Peyer's patch (tissue), 4 donors: ENCODE results near the gene KRTAP2-1. TPM values are rescaled to one million over a fixed set of nuclear protein-coding genes. Genes with fewer than 3 reads are reported as not detected.

Experiments
- DNase-seq, 3 donors: peaks; one replicate each; pipeline ENCODE4 v3.0.0-alpha.2; 2017 to 2019
- H3K27ac ChIP-seq, 4 donors: fragments of 200-600 bp; sonication (generic); one replicate each; pipeline ENCODE4 v1.5.1; 2016 to 2019
- H3K27me3 ChIP-seq, 2 donors: fragments of 200-600 bp; sonication (generic); one replicate each; pipeline ENCODE4 v1.5.1; 2019
- H3K36me3 ChIP-seq, 3 donors: fragments of 200-600 bp; sonication (generic); one replicate each; pipeline ENCODE4 v1.5.1; 2016 to 2019
- H3K4me1 ChIP-seq, 4 donors: fragments of 200-600 bp; sonication (generic); one replicate each; pipeline ENCODE4 v1.5.1; 2016 to 2019
- H3K4me3 ChIP-seq, 4 donors: fragments of 200-600 bp; sonication (generic); 1 replicate in 3 of 4; 2 replicates in 1 of 4; pipeline ENCODE4 v1.5.1; 2016 to 2019; ENCODE audit warnings: mild to moderate bottlenecking in 1 of 4
- H3K9me3 ChIP-seq, 4 donors: fragments of 200-600 bp; sonication (generic); one replicate each; pipeline ENCODE4 v1.5.1; 2016 to 2019; ENCODE audit warnings: mild to moderate bottlenecking in 1 of 4
- POLR2A ChIP-seq, 2 donors: fragments of 450-650 bp; IDR thresholded peaks; one replicate each; pipeline ENCODE4 v1.5.1; 2017; ENCODE audit warnings: antibody characterized with exemption in 2 of 2, mild to moderate bottlenecking in 2 of 2, moderate library complexity in 2 of 2
- small RNA-seq, 2 donors: library from RNA; depleted of rRNA; stranded (forward); fragments of <200 nt; gene quantifications; one replicate each; pipeline ENCODE3, GENCODE V24; 2016
- total RNA-seq, 4 donors: library from RNA; depleted of rRNA; stranded (reverse); fragments of >200 nt; gene quantifications; one replicate each; pipeline ENCODE4 v1.1.0, GENCODE V29; 2016
- TF ChIP-seq, protein P1 (sequence below), 6 experiments: fragments of 450-650 bp in 4 of 6; fragments of 200-600 bp in 2 of 6; sonication (generic) in 1 of 6; IDR thresholded peaks; one replicate each; pipeline ENCODE4 v1.5.1; 2017 to 2019; ENCODE audit warnings: antibody characterized with exemption in 6 of 6, mild to moderate bottlenecking in 3 of 6, moderate library complexity in 1 of 6

KRTAP2-1 gene
- total RNA-seq, 4 donors from 2014 or later: not detected

DNA sequence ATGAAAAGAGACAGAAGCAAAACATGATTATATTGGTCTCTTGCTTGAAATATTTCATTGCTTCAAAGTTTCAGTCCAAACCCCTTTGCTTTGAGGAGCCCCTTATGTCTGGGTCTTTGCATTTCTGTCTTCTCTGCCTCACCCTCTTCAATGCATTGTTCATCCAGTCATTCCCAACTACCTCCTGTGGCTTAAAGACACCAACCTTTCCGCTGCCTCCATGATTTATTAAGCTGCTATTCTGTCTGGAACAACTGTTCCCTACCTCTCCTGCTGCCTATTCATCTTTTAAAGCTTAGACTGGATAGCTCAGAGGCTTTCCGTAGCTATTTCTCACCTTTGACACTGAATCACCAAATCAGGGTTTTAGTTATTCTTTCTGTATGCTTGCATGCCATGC lies 49.8 kb downstream of the KRTAP2-1 start:
- Histone ChIP-seq H3K4me3 (no peak overlapping the region), H3K4me1 (no peaks in the 10 kb centered on the region)
- TF ChIP-seq, protein P1, sequence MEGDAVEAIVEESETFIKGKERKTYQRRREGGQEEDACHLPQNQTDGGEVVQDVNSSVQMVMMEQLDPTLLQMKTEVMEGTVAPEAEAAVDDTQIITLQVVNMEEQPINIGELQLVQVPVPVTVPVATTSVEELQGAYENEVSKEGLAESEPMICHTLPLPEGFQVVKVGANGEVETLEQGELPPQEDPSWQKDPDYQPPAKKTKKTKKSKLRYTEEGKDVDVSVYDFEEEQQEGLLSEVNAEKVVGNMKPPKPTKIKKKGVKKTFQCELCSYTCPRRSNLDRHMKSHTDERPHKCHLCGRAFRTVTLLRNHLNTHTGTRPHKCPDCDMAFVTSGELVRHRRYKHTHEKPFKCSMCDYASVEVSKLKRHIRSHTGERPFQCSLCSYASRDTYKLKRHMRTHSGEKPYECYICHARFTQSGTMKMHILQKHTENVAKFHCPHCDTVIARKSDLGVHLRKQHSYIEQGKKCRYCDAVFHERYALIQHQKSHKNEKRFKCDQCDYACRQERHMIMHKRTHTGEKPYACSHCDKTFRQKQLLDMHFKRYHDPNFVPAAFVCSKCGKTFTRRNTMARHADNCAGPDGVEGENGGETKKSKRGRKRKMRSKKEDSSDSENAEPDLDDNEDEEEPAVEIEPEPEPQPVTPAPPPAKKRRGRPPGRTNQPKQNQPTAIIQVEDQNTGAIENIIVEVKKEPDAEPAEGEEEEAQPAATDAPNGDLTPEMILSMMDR (IDR thresholded peaks at IDR 0.05): no peak
- no peak for TF ChIP-seq POLR2A (IDR thresholded peaks at IDR 0.05)

DNA sequence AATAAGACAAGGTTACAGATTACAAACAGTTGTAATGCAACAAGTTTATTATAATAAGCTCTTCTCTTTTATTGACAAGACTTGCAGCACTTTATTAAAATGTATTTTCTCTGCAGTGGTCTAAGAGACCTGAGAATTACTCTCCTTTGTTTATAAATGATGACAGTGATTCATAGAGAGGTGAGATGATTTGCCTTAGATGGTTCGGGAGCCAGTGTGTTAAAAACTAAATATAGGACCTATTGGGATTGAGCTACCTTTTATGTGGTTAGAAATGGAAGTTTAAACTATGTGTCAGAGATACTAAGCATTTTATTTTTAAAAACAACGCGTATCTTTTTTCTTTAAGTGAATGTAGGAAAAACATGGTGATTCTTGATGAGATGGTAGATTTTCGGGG lies 50.3 kb downstream of the KRTAP2-1 start:
- H3K36me3 ChIP-seq: no peaks in the 10 kb centered on the region
- H3K9me3 ChIP-seq: no peaks in the 10 kb centered on the region
- no peak for TF ChIP-seq POLR2A (IDR thresholded peaks at IDR 0.05)
- TF ChIP-seq, protein P1 (IDR thresholded peaks at IDR 0.05): no peak
- H3K27ac ChIP-seq: no peak overlapping the region
- DNase-seq: no peak
- no peak overlapping the region for H3K4me3 ChIP-seq
- no peaks in the 10 kb centered on the region for H3K27me3 ChIP-seq
- no peaks in the 10 kb centered on the region for H3K4me1 ChIP-seq

More for the DNA sequence above, 49.8 kb downstream of the KRTAP2-1 start:
- H3K36me3 ChIP-seq: no peaks in the 10 kb centered on the region
- H3K27ac ChIP-seq: no peak overlapping the region
- no peaks in the 10 kb centered on the region for H3K27me3 ChIP-seq
- no peaks in the 10 kb centered on the region for H3K9me3 ChIP-seq
- no peak for DNase-seq

Small RNAs within 50 kb of the gene (small RNA-seq; reads per million reads assigned to genes)
- gene KRTAP3-4P: 0 reads per million in 2 donors

Other genes with a start within 250 kb of the KRTAP2-1 start
- under 1 TPM in 1 of 4 donors, not detected in 3; 0.88 TPM for gene KRT28, start 247.4 kb downstream of the KRTAP2-1 start, total RNA-seq
- 10 to 100 TPM in 2 of 4 donors, 1 to 10 TPM in 2; 5.1 to 19.0 (median 8.1) TPM for gene KRT10, start 224.7 kb downstream of the KRTAP2-1 start, total RNA-seq
- 10 to 100 TPM in 1 of 4 donors, 1 to 10 TPM in 2, not detected in 1; 4.9 to 18.2 (median 9.1) TPM for gene KRT12, start 180.1 kb downstream of the KRTAP2-1 start, total RNA-seq
- 100 to 1,000 TPM; 111 to 978 (median 820) TPM for gene KRT20, start 162.1 kb downstream of the KRTAP2-1 start, total RNA-seq
- gene KRT23, start 109.7 kb downstream of the KRTAP2-1 start, total RNA-seq: 1 to 10 TPM in 2 of 4 donors, not detected in 2; 1.1 to 2.5 TPM
- not detected for gene KRT39, start 80.4 kb downstream of the KRTAP2-1 start, total RNA-seq
- 1 to 10 TPM in 1 of 4 donors, under 1 TPM in 2, not detected in 1; 0.88 to 1.0 (median 0.94) TPM for gene KRT40, start 63.0 kb downstream of the KRTAP2-1 start, total RNA-seq
- not detected for gene KRTAP3-3, start 53.2 kb downstream of the KRTAP2-1 start, total RNA-seq
- gene KRTAP3-2, start 47.4 kb downstream of the KRTAP2-1 start, total RNA-seq: not detected
- not detected for gene KRTAP3-1, start 38.2 kb downstream of the KRTAP2-1 start, total RNA-seq
- gene KRTAP1-5, start 20.1 kb downstream of the KRTAP2-1 start, total RNA-seq: not detected
- gene KRTAP1-4, start 17.1 kb downstream of the KRTAP2-1 start, total RNA-seq: not detected
- gene KRTAP1-3, start 12.4 kb downstream of the KRTAP2-1 start, total RNA-seq: not detected
- gene KRTAP1-1, start 5.9 kb downstream of the KRTAP2-1 start, total RNA-seq: not detected
- gene KRTAP2-2, start 7.9 kb upstream of the KRTAP2-1 start, total RNA-seq: not detected
- not detected for gene KRTAP2-3, start 12.8 kb upstream of the KRTAP2-1 start, total RNA-seq
- not detected for gene KRTAP2-4, start 18.6 kb upstream of the KRTAP2-1 start, total RNA-seq
- gene KRTAP4-7, start 36.8 kb upstream of the KRTAP2-1 start, total RNA-seq: not detected
- not detected for gene KRTAP4-8, start 50.8 kb upstream of the KRTAP2-1 start, total RNA-seq
- gene KRTAP4-16, start 54.9 kb upstream of the KRTAP2-1 start, total RNA-seq: not detected
- gene KRTAP4-9, start 58.1 kb upstream of the KRTAP2-1 start, total RNA-seq: not detected
- gene KRTAP4-11, start 71.1 kb upstream of the KRTAP2-1 start, total RNA-seq: not detected
- gene KRTAP4-12, start 76.9 kb upstream of the KRTAP2-1 start, total RNA-seq: not detected
- not detected for gene KRTAP4-6, start 93.2 kb upstream of the KRTAP2-1 start, total RNA-seq
- not detected for gene KRTAP4-5, start 102.5 kb upstream of the KRTAP2-1 start, total RNA-seq
- gene KRTAP4-4, start 113.4 kb upstream of the KRTAP2-1 start, total RNA-seq: not detected
- gene KRTAP4-3, start 120.9 kb upstream of the KRTAP2-1 start, total RNA-seq: not detected
- gene KRTAP4-2, start 130.9 kb upstream of the KRTAP2-1 start, total RNA-seq: not detected
- gene KRTAP4-1, start 137.6 kb upstream of the KRTAP2-1 start, total RNA-seq: not detected
- gene KRTAP9-1, start 142.6 kb upstream of the KRTAP2-1 start, total RNA-seq: not detected
- gene KRTAP9-2, start 179.3 kb upstream of the KRTAP2-1 start, total RNA-seq: not detected
- gene KRTAP9-3, start 185.1 kb upstream of the KRTAP2-1 start, total RNA-seq: not detected
- gene KRTAP9-8, start 190.7 kb upstream of the KRTAP2-1 start, total RNA-seq: not detected
- not detected for gene KRTAP9-4, start 202.4 kb upstream of the KRTAP2-1 start, total RNA-seq
- not detected for gene KRTAP9-9, start 208.1 kb upstream of the KRTAP2-1 start, total RNA-seq
- gene KRTAP9-6, start 218.1 kb upstream of the KRTAP2-1 start, total RNA-seq: not detected
- gene KRTAP9-7, start 228.4 kb upstream of the KRTAP2-1 start, total RNA-seq: not detected